Loucy (cell line): Measurements from ENCODE around the gene SETBP1.

Source experiments
- H2AFZ ChIP-seq: fragments of 200-600 bp; sonication (generic); 2 replicates; pipeline ENCODE4 v1.6.0; 2016; ENCODE audit warnings: antibody characterized with exemption, mild to moderate bottlenecking, low read length, moderate library complexity
- H3F3A ChIP-seq: fragments of 200-600 bp; 2 replicates; pipeline ENCODE4 v1.6.0; 2016; ENCODE audit warnings: antibody characterized with exemption, low read depth, mild to moderate bottlenecking
- H3K27me3 ChIP-seq: fragments of 200-600 bp; sonication (generic); 2 replicates; pipeline ENCODE4 v1.6.1; 2014; ENCODE audit warnings: low read length, mild to moderate bottlenecking; ENCODE audit not compliant: insufficient read depth, poor library complexity, severe bottlenecking
- H3K36me3 ChIP-seq: fragments of 200-600 bp; sonication (generic); 2 replicates; pipeline ENCODE4 v1.6.1; 2016; ENCODE audit warnings: low read length; ENCODE audit not compliant: insufficient read depth
- H3K4me1 ChIP-seq: fragments of 200-600 bp; sonication (generic); 2 replicates; pipeline ENCODE4 v1.5.1; 2014; ENCODE audit warnings: low read length, mild to moderate bottlenecking; ENCODE audit not compliant: insufficient read depth, poor library complexity, severe bottlenecking
- H3K4me2 ChIP-seq: fragments of 200-600 bp; sonication (generic); 2 replicates; pipeline ENCODE4 v1.6.0; 2014; ENCODE audit warnings: antibody characterized with exemption, low read length, low read depth, mild to moderate bottlenecking; ENCODE audit not compliant: poor library complexity, severe bottlenecking
- H3K4me3 ChIP-seq: fragments of 200-600 bp; sonication (generic); 2 replicates; pipeline ENCODE4 v1.5.1; 2014; ENCODE audit warnings: low read length, mild to moderate bottlenecking, mixed read lengths; ENCODE audit not compliant: poor library complexity, severe bottlenecking
- H3K79me2 ChIP-seq: fragments of 200-600 bp; sonication (generic); 2 replicates; pipeline ENCODE4 v1.6.1; 2014; ENCODE audit warnings: low read length; ENCODE audit not compliant: insufficient read depth
- H3K9ac ChIP-seq: fragments of 200-600 bp; sonication (generic); 2 replicates; pipeline ENCODE4 v1.6.0; 2014; ENCODE audit warnings: mild to moderate bottlenecking, low read depth, low read length, moderate library complexity; ENCODE audit not compliant: poor library complexity, severe bottlenecking
- H3K9me2 ChIP-seq: fragments of 200-600 bp; sonication (generic); replicated peaks from 2 replicates; pipeline ENCODE4 v1.6.1; 2016; ENCODE audit warnings: low read depth, low read length, mixed read lengths
- H3K9me3 ChIP-seq: fragments of 200-600 bp; sonication (generic); 2 replicates; pipeline ENCODE4 v1.6.1; 2014; ENCODE audit warnings: mild to moderate bottlenecking, antibody characterized with exemption, low read length, low read depth; ENCODE audit not compliant: insufficient read depth
- H4K20me1 ChIP-seq: fragments of 200-600 bp; sonication (generic); 2 replicates; pipeline ENCODE4 v1.6.0; 2014; ENCODE audit warnings: antibody characterized with exemption, low read length, mild to moderate bottlenecking; ENCODE audit not compliant: insufficient read depth, poor library complexity, severe bottlenecking
- CTCF ChIP-seq: fragments of 200-600 bp; sonication (generic); conservative IDR thresholded peaks from 2 replicates; pipeline ENCODE4 v1.5.1; 2014; ENCODE audit warnings: mild to moderate bottlenecking, antibody characterized with exemption, low read length
- EZH2phosphoT487 ChIP-seq: fragments of 200-600 bp; IDR thresholded peaks from 2 replicates; pipeline ENCODE4 v1.6.1; 2018; ENCODE audit warnings: antibody characterized with exemption, mild to moderate bottlenecking, moderate library complexity, borderline replicate concordance

The SETBP1 gene

DNA sequence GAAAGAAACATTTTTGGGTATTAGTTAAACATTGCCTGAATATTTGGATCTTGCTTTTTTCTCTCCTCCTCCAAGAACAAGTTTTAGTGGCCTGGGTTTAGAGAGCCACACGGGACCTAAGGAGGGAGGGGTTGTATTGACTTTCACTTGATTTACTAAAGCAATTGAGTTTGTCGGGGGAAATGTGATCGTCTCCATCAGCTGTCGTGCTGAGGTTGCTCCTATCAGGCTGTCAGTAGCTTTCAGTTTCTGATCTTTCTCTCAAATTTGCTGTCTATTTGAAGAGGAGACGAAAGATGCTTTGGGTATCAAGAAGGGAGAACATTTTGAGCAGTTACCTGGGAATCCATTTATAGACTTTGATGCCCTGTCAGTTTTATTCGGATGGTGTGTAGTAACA is 106.0 kb downstream of the SETBP1 start:
- H3K4me3 ChIP-seq: no peak overlapping the region
- no peak overlapping the region for H3K4me2 ChIP-seq
- TF ChIP-seq EZH2phosphoT487 (no peak), CTCF (no peak)
- H3K27me3 ChIP-seq: no peaks in the 10 kb centered on the region
- H3K36me3 ChIP-seq: peaks cover 4% of the 10 kb centered on the region; the same call in 1 of the 2 replicates
- H4K20me1 ChIP-seq: no peaks in the 10 kb centered on the region
- H3K9me2 ChIP-seq: no peaks in the 10 kb centered on the region
- H3K9ac ChIP-seq: no peak overlapping the region
- peaks cover 36% of the 10 kb centered on the region; the same call in 1 of the 2 replicates for H3K79me2 ChIP-seq
- no peaks in the 10 kb centered on the region for H3F3A ChIP-seq
- no peaks in the 10 kb centered on the region for H3K9me3 ChIP-seq
- H3K4me1 ChIP-seq: no peaks in the 10 kb centered on the region
- no peak overlapping the region for H2AFZ ChIP-seq

DNA sequence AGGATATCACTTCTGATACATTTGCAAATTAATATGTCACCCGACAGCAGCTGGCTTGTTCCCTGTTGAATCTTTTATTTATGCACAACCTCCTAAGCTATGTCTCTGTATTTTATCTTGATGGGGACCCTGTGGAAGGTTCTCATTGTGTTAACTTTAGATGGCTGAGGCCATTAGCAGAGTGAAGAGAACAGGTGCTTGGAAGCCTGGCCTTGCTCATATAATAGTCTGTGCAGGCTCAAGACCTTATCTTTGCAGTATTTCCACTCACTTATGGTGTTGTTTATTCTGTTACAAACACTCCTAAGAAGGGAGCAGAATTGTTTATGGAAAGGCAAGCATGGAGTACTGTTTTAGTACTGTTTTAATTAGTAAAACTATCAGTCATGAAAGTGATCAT is 107.6 kb downstream of the SETBP1 start:
- H3K4me3 ChIP-seq: no peak overlapping the region
- no peak overlapping the region for H3K4me2 ChIP-seq
- H3K36me3 ChIP-seq: peaks cover 4% of the 10 kb centered on the region; the same call in 1 of the 2 replicates
- H3K79me2 ChIP-seq: peaks cover 36% of the 10 kb centered on the region; the same call in 1 of the 2 replicates
- H3K4me1 ChIP-seq: no peaks in the 10 kb centered on the region
- TF ChIP-seq CTCF (no peak), EZH2phosphoT487 (no peak)
- H2AFZ ChIP-seq: no peak overlapping the region
- H3K27me3 ChIP-seq: no peaks in the 10 kb centered on the region
- no peaks in the 10 kb centered on the region for H3K9me3 ChIP-seq
- H3K9ac ChIP-seq: no peak overlapping the region
- H3K9me2 ChIP-seq: no peaks in the 10 kb centered on the region
- no peaks in the 10 kb centered on the region for H3F3A ChIP-seq
- no peaks in the 10 kb centered on the region for H4K20me1 ChIP-seq

GRCh38 chr18:44789710-44790109 is 109.0 kb downstream of the SETBP1 start:
- no peak overlapping the region for H3K4me3 ChIP-seq
- TF ChIP-seq CTCF (no peak), EZH2phosphoT487 (no peak)
- no peaks in the 10 kb centered on the region for H3K27me3 ChIP-seq
- no peaks in the 10 kb centered on the region for H3K36me3 ChIP-seq
- H3K9me2 ChIP-seq: no peaks in the 10 kb centered on the region
- no peaks in the 10 kb centered on the region for H3K4me1 ChIP-seq
- H3K4me2 ChIP-seq: no peak overlapping the region
- no peaks in the 10 kb centered on the region for H3K9me3 ChIP-seq
- no peaks in the 10 kb centered on the region for H4K20me1 ChIP-seq
- H3K79me2 ChIP-seq: peaks cover 36% of the 10 kb centered on the region; the same call in 1 of the 2 replicates
- no peak overlapping the region for H2AFZ ChIP-seq
- H3F3A ChIP-seq: no peaks in the 10 kb centered on the region
- H3K9ac ChIP-seq: no peak overlapping the region
